Measurements from ENCODE around the gene PURA.

- TF ChIP-seq TCF7L2 (IDR thresholded peaks at IDR 0.05; ENCODE audit: borderline replicate concordance, low read depth, low read length) (no peak), YY1 (tag by site-specific recombination; IDR thresholded peaks at IDR 0.05) (no peak), CTCF (tag by site-specific recombination; IDR thresholded peaks at IDR 0.05) (no peak), ZNF561 (tag by site-specific recombination; IDR thresholded peaks at IDR 0.05; ENCODE audit: borderline replicate concordance) (no peak), ZNF16 (tag by site-specific recombination; IDR thresholded peaks at IDR 0.05; ENCODE audit: low read depth) (no peak), ZNF292 (tag by site-specific recombination; IDR thresholded peaks at IDR 0.05; ENCODE audit: borderline replicate concordance, low read depth) (no peak), ZNF10 (tag by site-specific recombination; IDR thresholded peaks at IDR 0.05) (no peak), ZBTB21 (tag by site-specific recombination; IDR thresholded peaks at IDR 0.05) (no peak)
- TF ChIP-seq, protein P1, sequence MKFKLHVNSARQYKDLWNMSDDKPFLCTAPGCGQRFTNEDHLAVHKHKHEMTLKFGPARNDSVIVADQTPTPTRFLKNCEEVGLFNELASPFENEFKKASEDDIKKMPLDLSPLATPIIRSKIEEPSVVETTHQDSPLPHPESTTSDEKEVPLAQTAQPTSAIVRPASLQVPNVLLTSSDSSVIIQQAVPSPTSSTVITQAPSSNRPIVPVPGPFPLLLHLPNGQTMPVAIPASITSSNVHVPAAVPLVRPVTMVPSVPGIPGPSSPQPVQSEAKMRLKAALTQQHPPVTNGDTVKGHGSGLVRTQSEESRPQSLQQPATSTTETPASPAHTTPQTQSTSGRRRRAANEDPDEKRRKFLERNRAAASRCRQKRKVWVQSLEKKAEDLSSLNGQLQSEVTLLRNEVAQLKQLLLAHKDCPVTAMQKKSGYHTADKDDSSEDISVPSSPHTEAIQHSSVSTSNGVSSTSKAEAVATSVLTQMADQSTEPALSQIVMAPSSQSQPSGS (tag by site-specific recombination; IDR thresholded peaks at IDR 0.05; ENCODE audit: low read depth): no peak
- TF ChIP-seq, protein P2, sequence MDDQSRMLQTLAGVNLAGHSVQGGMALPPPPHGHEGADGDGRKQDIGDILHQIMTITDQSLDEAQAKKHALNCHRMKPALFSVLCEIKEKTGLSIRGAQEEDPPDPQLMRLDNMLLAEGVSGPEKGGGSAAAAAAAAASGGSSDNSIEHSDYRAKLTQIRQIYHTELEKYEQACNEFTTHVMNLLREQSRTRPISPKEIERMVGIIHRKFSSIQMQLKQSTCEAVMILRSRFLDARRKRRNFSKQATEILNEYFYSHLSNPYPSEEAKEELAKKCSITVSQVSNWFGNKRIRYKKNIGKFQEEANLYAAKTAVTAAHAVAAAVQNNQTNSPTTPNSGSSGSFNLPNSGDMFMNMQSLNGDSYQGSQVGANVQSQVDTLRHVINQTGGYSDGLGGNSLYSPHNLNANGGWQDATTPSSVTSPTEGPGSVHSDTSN (CRISPR knock-in tag; IDR thresholded peaks at IDR 0.05): no peak
- TF ChIP-seq, protein P3, sequence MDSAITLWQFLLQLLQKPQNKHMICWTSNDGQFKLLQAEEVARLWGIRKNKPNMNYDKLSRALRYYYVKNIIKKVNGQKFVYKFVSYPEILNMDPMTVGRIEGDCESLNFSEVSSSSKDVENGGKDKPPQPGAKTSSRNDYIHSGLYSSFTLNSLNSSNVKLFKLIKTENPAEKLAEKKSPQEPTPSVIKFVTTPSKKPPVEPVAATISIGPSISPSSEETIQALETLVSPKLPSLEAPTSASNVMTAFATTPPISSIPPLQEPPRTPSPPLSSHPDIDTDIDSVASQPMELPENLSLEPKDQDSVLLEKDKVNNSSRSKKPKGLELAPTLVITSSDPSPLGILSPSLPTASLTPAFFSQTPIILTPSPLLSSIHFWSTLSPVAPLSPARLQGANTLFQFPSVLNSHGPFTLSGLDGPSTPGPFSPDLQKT (IDR thresholded peaks at IDR 0.05; ENCODE audit: borderline replicate concordance, low read depth, low read length): no peak
These were observed 54.5 kb downstream of the PURA start for GRCh38 chr5:140168371-140168770.
